GM06990 (cell line): ENCODE data around the gene PCDHB3.
"Not testable (repeated sequence)": the region's sequence is repeated elsewhere in the genome, so short reads cannot be mapped to it uniquely, and the experiment has no call there.

Source experiments
- DNase-seq: peaks from one replicate; pipeline ENCODE4 v3.0.0-alpha.2; 2011; ENCODE audit not compliant: insufficient read length; ENCODE audit errors: extremely low read depth
- H3K27me3 ChIP-seq: replicated peaks from 2 replicates; pipeline ENCODE4 v1.6.0; 2011; ENCODE audit warnings: low read length; ENCODE audit not compliant: control insufficient read depth, insufficient read depth
- H3K36me3 ChIP-seq: 2 replicates; pipeline ENCODE4 v1.5.1; 2011; ENCODE audit warnings: low read length; ENCODE audit not compliant: control insufficient read depth, insufficient read depth
- H3K4me3 ChIP-seq: replicated peaks from 2 replicates; pipeline ENCODE4 v1.5.1; 2011; ENCODE audit warnings: low read depth, mild to moderate bottlenecking, control low read depth, low read length
- CTCF ChIP-seq: IDR thresholded peaks from 2 replicates; pipeline ENCODE4 v1.5.1; 2011; ENCODE audit warnings: low read length, control low read depth, mild to moderate bottlenecking, inconsistent platforms; ENCODE audit not compliant: insufficient read depth, poor library complexity, severe bottlenecking

The PCDHB3 gene

GRCh38 chr5:141084487-141084989 is 15.7 kb upstream of the PCDHB3 start:
- DNase-seq: no peak
- no peak for TF ChIP-seq CTCF
- H3K4me3 ChIP-seq: no peak overlapping the region

DNA sequence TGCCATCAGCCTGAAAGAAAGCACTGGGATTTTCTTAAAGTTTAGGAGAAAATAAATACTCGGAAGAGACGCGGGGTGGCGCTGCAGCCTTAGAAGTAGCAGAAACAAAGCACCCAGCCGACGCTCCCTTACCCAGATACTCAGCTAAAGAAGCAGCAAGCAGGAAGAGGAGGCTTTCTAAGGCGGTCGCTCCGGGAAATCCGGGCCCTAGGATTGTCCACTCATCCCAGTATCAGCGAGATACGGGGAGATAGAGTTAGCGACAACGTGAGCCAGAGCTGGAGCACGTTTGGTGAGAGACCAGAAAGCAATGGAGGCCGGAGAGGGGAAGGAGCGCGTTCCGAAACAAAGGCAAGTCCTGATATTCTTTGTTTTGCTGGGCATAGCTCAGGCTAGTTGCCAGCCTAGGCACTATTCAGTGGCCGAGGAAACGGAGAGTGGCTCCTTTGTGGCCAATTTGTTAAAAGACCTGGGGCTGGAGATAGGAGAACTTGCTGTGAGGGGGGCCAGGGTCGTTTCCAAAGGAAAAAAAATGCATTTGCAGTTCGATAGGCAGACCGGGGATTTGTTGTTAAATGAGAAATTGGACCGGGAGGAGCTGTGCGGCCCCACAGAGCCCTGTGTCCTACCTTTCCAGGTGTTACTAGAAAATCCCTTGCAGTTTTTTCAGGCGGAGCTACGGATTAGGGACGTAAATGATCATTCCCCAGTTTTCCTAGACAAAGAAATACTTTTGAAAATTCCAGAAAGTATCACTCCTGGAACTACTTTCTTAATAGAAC is 5.6 kb upstream of the PCDHB3 start, which contains the start of gene PCDHB2:
Gene PCDHB2 (plus strand): TSS at position 135 of the 782 bp plus-strand sequence. CDS start 176 bp downstream, at position 311.
- no peak for DNase-seq
- TF ChIP-seq CTCF: no peak
- Histone ChIP-seq H3K4me3 (no peak within 1 kb of the TSS), H3K36me3 (no peaks in the 10 kb centered on the region), H3K27me3 (no peaks in the 10 kb centered on the region)

More at GRCh38 chr5:141084487-141084989, 15.7 kb upstream of the PCDHB3 start:
- H3K36me3 ChIP-seq: no peaks in the 10 kb centered on the region
- no peaks in the 10 kb centered on the region for H3K27me3 ChIP-seq

- no peak for DNase-seq
- Histone ChIP-seq H3K36me3 (no peaks in the 10 kb centered on the region), H3K27me3 (no peaks in the 10 kb centered on the region), H3K4me3 (no peak overlapping the region)
- TF ChIP-seq CTCF: no peak
Measured at GRCh38 chr5:141095263-141095641, 5.0 kb upstream of the PCDHB3 start.

DNA sequence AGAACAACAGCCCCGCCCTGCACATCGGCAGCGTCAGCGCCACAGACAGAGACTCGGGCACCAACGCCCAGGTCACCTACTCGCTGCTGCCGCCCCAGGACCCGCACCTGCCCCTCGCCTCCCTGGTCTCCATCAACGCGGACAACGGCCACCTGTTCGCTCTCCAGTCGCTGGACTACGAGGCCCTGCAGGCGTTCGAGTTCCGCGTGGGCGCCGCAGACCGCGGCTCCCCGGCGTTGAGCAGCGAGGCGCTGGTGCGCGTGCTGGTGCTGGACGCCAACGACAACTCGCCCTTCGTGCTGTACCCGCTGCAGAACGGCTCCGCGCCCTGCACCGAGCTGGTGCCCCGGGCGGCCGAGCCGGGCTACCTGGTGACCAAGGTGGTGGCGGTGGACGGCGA is 4.1 kb upstream of the PCDHB3 start:
- H3K4me3 ChIP-seq, H3K36me3 ChIP-seq, DNase-seq, H3K27me3 ChIP-seq: not testable (repeated sequence)

- H3K4me3 ChIP-seq, DNase-seq, H3K27me3 ChIP-seq, H3K36me3 ChIP-seq: not testable (repeated sequence)
Measured at GRCh38 chr5:141096586-141096985, 3.7 kb upstream of the PCDHB3 start.

GRCh38 chr5:141101059-141101458 is 786 bp downstream of the PCDHB3 start:
- DNase-seq: no peak
- Histone ChIP-seq H3K4me3 (no peak overlapping the region), H3K36me3 (no peaks in the 10 kb centered on the region), H3K27me3 (no peaks in the 10 kb centered on the region)
- TF ChIP-seq CTCF: no peak

GRCh38 chr5:141102070-141102469 is 1.8 kb downstream of the PCDHB3 start:
- not testable (repeated sequence) for H3K27me3 ChIP-seq, H3K4me3 ChIP-seq, DNase-seq, H3K36me3 ChIP-seq

DNA sequence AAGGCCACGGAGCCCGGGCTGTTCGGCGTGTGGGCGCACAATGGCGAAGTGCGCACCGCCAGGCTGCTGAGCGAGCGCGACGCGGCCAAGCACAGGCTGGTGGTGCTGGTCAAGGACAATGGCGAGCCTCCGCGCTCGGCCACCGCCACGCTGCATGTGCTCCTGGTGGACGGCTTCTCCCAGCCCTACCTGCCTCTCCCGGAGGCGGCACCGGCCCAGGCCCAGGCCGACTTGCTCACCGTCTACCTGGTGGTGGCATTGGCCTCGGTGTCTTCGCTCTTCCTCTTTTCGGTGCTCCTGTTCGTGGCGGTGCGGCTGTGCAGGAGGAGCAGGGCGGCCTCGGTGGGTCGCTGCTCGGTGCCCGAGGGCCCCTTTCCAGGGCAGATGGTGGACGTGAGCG is 2.2 kb downstream of the PCDHB3 start:
- H3K27me3 ChIP-seq, H3K4me3 ChIP-seq, H3K36me3 ChIP-seq, DNase-seq: not testable (repeated sequence)
